OCI-LY7 (cell line): ENCODE data around the gene EEF1AKMT2. TPM values are rescaled to one million over a fixed set of nuclear protein-coding genes. Genes with fewer than 3 reads are reported as not detected.

Source experiments
- small RNA-seq: library from RNA; depleted of rRNA; stranded (forward); fragments of <200 nt; gene quantifications from one replicate; pipeline ENCODE3, GENCODE V24; 2014
- total RNA-seq, 2 experiments: library from RNA; depleted of rRNA in 1 of 2; stranded (reverse); fragments of >200 nt in 1 of 2; shearing (Covaris generic) in 1 of 2; gene quantifications; 2 replicates each; pipeline ENCODE4 v1.2.3, GENCODE V29; 2014 to 2022

Gene EEF1AKMT2
- total RNA-seq, 2 experiments from 2014 or later = 32.4 to 37.7 TPM

Small RNA genes within 50 kb of the gene (small RNA-seq; reads per million reads assigned to genes)
- not detected for gene RF00019

Other genes starting within 250 kb of the EEF1AKMT2 start
- gene FAM53B, start 47.5 kb downstream of the EEF1AKMT2 start, total RNA-seq (2014; rRNA removed; shearing (Covaris generic)) = 37.6 and 56.6 TPM in 2 replicates
- 50.5 and 58.5 TPM in 2 replicates for gene FAM53B, start 47.5 kb downstream of the EEF1AKMT2 start, total RNA-seq (2022)
- 9.7 and 12.7 TPM in 2 replicates for gene ABRAXAS2, start 9.9 kb upstream of the EEF1AKMT2 start, total RNA-seq (2014; rRNA removed; shearing (Covaris generic))
- gene ABRAXAS2, start 9.9 kb upstream of the EEF1AKMT2 start, total RNA-seq (2022) = 14.0 and 17.9 TPM in 2 replicates
- 14.5 and 16.7 TPM in 2 replicates for gene ZRANB1, start 150.2 kb upstream of the EEF1AKMT2 start, total RNA-seq (2014; rRNA removed; shearing (Covaris generic))
- gene ZRANB1, start 150.2 kb upstream of the EEF1AKMT2 start, total RNA-seq (2022) = 17.0 and 18.3 TPM in 2 replicates